ENCODE results near the gene LBHD2. TPM values are rescaled to one million over a fixed set of nuclear protein-coding genes. Genes with fewer than 3 reads are reported as not detected.
A peak's percentile ranks its signal among the peaks of the same experiment; 100 is the strongest.

The LBHD2 gene
- total and polyA plus RNA-seq, 9 donors, result 0.09 TPM; not detected in 8

GRCh38 chr14:103057028-103057371 is 27.0 kb upstream of the LBHD2 start:
- Histone ChIP-seq H3K27ac (ENCODE audit: low read length) (peak overlapping the region; percentile 74), H3K4me3 (ENCODE audit: low read length) (peak overlapping the region; percentile 76), H3K36me3 (ENCODE audit: control insufficient read depth, insufficient read depth, low read length) (peaks cover 7% of the 10 kb centered on the region), H3K9me3 (replicated peaks; ENCODE audit: control insufficient read depth, low read depth, low read length) (no peaks in the 10 kb centered on the region), H3K27me3 (ENCODE audit: control insufficient read depth, insufficient read depth, low read length) (peaks cover 2% of the 10 kb centered on the region), H3K4me1 (ENCODE audit: control insufficient read depth, insufficient read depth, low read length) (peaks cover 34% of the 10 kb centered on the region)
- no peak for DNase-seq
- WGBS (ENCODE audit: insufficient coverage), result under 1% methylated on average over 53 of the region's 53 CpGs

DNA sequence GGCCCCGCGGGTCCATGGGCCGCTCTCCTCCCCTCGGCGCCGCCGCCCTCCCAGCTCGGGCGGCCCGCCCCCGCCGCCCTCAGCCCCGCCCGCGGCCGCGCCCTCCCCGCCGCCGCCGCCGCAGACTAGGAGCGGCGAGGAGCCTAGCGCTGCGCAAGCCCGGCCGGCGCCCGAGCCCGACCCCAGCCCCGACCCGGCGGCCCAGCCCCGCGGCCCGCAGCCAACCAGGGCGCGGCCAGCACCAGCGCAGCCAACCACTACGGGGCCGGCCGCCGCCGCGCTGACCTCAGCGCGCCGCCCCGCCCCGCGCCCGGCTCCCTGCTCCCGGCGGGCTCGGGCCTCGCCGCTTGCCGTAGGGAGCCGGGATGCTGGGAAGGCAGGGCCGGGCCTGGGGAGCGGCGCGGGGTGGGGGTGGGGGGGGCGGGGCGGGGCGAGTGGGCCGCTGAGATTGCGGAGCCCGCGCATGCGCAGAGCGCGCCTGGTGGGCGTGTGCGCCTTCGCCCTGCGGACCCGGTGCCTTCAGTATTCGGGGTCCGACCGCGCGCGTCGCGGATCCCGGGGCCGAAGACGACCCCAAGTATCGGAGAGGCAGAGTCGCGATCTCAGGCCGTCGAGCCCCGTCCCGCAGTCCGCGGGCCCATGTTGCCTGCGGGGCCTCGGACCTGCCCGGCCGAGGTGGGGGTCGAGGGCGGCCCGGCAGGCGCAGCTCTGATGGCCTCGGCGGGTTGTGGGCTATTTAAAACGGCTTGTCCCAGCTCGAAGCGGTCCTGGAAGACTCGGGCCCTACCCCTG is 26.4 kb upstream of the LBHD2 start, which contains the start of gene CDC42BPB:
Gene CDC42BPB (minus strand): TSS at position 178 of the 792 bp plus-strand sequence. CDS start 376 bp downstream, outside the sequence.
- peak; percentile 98 for DNase-seq
- H3K27ac ChIP-seq (ENCODE audit: low read length), result peak within 1 kb of the TSS; percentile 81
- peak within 1 kb of the TSS; percentile 77 for H3K4me3 ChIP-seq (ENCODE audit: low read length)
- peaks cover 34% of the 10 kb centered on the region for H3K4me1 ChIP-seq (ENCODE audit: control insufficient read depth, insufficient read depth, low read length)
- H3K36me3 ChIP-seq (ENCODE audit: control insufficient read depth, insufficient read depth, low read length), result peaks cover 7% of the 10 kb centered on the region
- H3K27me3 ChIP-seq (ENCODE audit: control insufficient read depth, insufficient read depth, low read length), result peaks cover 2% of the 10 kb centered on the region
- under 1% methylated on average over 97 of the region's 113 CpGs for whole genome bisulfite sequencing (ENCODE audit: insufficient coverage)
- H3K9me3 ChIP-seq (replicated peaks; ENCODE audit: control insufficient read depth, low read depth, low read length), result no peaks in the 10 kb centered on the region

- peaks cover 7% of the 10 kb centered on the region for H3K36me3 ChIP-seq (ENCODE audit: control insufficient read depth, insufficient read depth, low read length)
- DNase-seq, result peak; percentile 43
- no peaks in the 10 kb centered on the region for H3K9me3 ChIP-seq (replicated peaks; ENCODE audit: control insufficient read depth, low read depth, low read length)
- peak overlapping the region; percentile 81 for H3K27ac ChIP-seq (ENCODE audit: low read length)
- H3K27me3 ChIP-seq (ENCODE audit: control insufficient read depth, insufficient read depth, low read length), result peaks cover 2% of the 10 kb centered on the region
- peaks cover 34% of the 10 kb centered on the region for H3K4me1 ChIP-seq (ENCODE audit: control insufficient read depth, insufficient read depth, low read length)
- WGBS (ENCODE audit: insufficient coverage), result 31% methylated on average over 20 of the region's 39 CpGs
- H3K4me3 ChIP-seq (ENCODE audit: low read length), result peak overlapping the region; percentile 77
Measured at GRCh38 chr14:103058164-103059055, 25.6 kb upstream of the LBHD2 start.

DNA sequence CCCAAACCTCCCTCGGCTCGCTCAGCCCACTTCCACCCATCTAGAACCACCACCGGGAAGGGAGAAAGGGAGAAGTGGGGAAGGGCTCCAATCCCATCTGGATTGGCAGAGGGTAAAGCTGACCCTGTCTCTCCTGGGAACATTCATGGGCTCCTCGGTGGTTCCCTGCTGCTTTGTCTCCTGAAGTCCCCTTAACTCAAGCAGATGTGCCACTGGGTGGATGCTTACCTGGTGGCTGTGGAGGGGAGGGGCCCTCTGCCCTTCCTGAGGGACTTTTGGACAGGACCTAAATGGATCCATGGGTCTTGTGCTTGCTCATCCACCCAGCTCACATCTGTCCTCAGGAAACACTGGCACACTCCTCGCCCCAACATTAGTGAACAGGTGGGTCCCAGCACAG is 24.5 kb upstream of the LBHD2 start:
- DNase-seq, result no peak
- peaks cover 2% of the 10 kb centered on the region for H3K27me3 ChIP-seq (ENCODE audit: control insufficient read depth, insufficient read depth, low read length)
- H3K4me1 ChIP-seq (ENCODE audit: control insufficient read depth, insufficient read depth, low read length), result peaks cover 34% of the 10 kb centered on the region
- peaks cover 3% of the 10 kb centered on the region for H3K36me3 ChIP-seq (ENCODE audit: control insufficient read depth, insufficient read depth, low read length)
- no peak overlapping the region for H3K27ac ChIP-seq (ENCODE audit: low read length)
- H3K9me3 ChIP-seq (replicated peaks; ENCODE audit: control insufficient read depth, low read depth, low read length), result no peaks in the 10 kb centered on the region
- no peak overlapping the region for H3K4me3 ChIP-seq (ENCODE audit: low read length)
- 88% methylated on average over 1 of the region's 5 CpGs for WGBS (ENCODE audit: insufficient coverage)

- H3K4me3 ChIP-seq (ENCODE audit: low read length), result no peak overlapping the region
- H3K4me1 ChIP-seq (ENCODE audit: control insufficient read depth, insufficient read depth, low read length), result peaks cover 26% of the 10 kb centered on the region
- H3K36me3 ChIP-seq (ENCODE audit: control insufficient read depth, insufficient read depth, low read length), result peaks cover 3% of the 10 kb centered on the region
- peaks cover 2% of the 10 kb centered on the region for H3K27me3 ChIP-seq (ENCODE audit: control insufficient read depth, insufficient read depth, low read length)
- H3K9me3 ChIP-seq (replicated peaks; ENCODE audit: control insufficient read depth, low read depth, low read length), result no peaks in the 10 kb centered on the region
- 90% methylated on average over 3 of the region's 6 CpGs for WGBS (ENCODE audit: insufficient coverage)
- DNase-seq, result no peak
- no peak overlapping the region for H3K27ac ChIP-seq (ENCODE audit: low read length)
Measured at GRCh38 chr14:103061482-103061976, 22.5 kb upstream of the LBHD2 start.

GRCh38 chr14:103064436-103064835 is 19.6 kb upstream of the LBHD2 start:
- Histone ChIP-seq H3K36me3 (ENCODE audit: control insufficient read depth, insufficient read depth, low read length) (peaks cover 3% of the 10 kb centered on the region), H3K27me3 (ENCODE audit: control insufficient read depth, insufficient read depth, low read length) (peaks cover 2% of the 10 kb centered on the region), H3K4me3 (ENCODE audit: low read length) (no peak overlapping the region), H3K4me1 (ENCODE audit: control insufficient read depth, insufficient read depth, low read length) (peaks cover 11% of the 10 kb centered on the region), H3K9me3 (replicated peaks; ENCODE audit: control insufficient read depth, low read depth, low read length) (no peaks in the 10 kb centered on the region), H3K27ac (ENCODE audit: low read length) (no peak overlapping the region)
- WGBS (ENCODE audit: insufficient coverage), result no CpG with 5 or more reads among the region's 4 CpGs
- DNase-seq, result no peak

- H3K4me1 ChIP-seq (ENCODE audit: control insufficient read depth, insufficient read depth, low read length), result peaks cover 6% of the 10 kb centered on the region
- peaks cover 2% of the 10 kb centered on the region for H3K27me3 ChIP-seq (ENCODE audit: control insufficient read depth, insufficient read depth, low read length)
- DNase-seq, result no peak
- no peak overlapping the region for H3K27ac ChIP-seq (ENCODE audit: low read length)
- WGBS (ENCODE audit: insufficient coverage), result 95% methylated on average over 4 of the region's 12 CpGs
- no peak overlapping the region for H3K4me3 ChIP-seq (ENCODE audit: low read length)
- peaks cover under 1% of the 10 kb centered on the region for H3K36me3 ChIP-seq (ENCODE audit: control insufficient read depth, insufficient read depth, low read length)
- H3K9me3 ChIP-seq (replicated peaks; ENCODE audit: control insufficient read depth, low read depth, low read length), result no peaks in the 10 kb centered on the region
Measured at GRCh38 chr14:103064978-103065377, 19.0 kb upstream of the LBHD2 start.

- DNase-seq, result no peak
- peaks cover 3% of the 10 kb centered on the region for H3K4me1 ChIP-seq (ENCODE audit: control insufficient read depth, insufficient read depth, low read length)
- H3K27me3 ChIP-seq (ENCODE audit: control insufficient read depth, insufficient read depth, low read length), result peaks cover 2% of the 10 kb centered on the region
- H3K27ac ChIP-seq (ENCODE audit: low read length), result peak overlapping the region; percentile 65
- H3K36me3 ChIP-seq (ENCODE audit: control insufficient read depth, insufficient read depth, low read length), result no peaks in the 10 kb centered on the region
- no peak overlapping the region for H3K4me3 ChIP-seq (ENCODE audit: low read length)
- no CpG with 5 or more reads among the region's 7 CpGs for WGBS (ENCODE audit: insufficient coverage)
- H3K9me3 ChIP-seq (replicated peaks; ENCODE audit: control insufficient read depth, low read depth, low read length), result no peaks in the 10 kb centered on the region
Measured at GRCh38 chr14:103065861-103066260, 18.1 kb upstream of the LBHD2 start.

DNA sequence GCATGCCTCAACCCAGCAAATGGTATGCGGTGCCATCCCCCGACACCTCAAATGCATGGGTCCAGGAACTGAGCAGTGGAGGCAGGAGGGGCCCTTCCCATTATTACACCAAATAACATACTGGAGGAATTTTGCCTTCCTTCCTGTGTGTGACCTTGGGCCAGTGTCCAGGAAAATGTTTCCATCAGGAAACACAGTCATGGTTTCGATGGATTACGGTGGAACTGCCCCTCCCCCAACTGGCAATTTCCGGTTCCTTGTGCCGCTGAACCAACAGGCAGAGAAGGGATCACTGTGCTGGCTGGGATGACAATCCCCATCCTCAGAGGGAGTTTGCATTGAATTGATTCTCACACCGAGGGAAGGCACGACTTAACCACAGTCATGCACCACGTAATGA is 17.6 kb upstream of the LBHD2 start:
- peaks cover 2% of the 10 kb centered on the region for H3K27me3 ChIP-seq (ENCODE audit: control insufficient read depth, insufficient read depth, low read length)
- no peaks in the 10 kb centered on the region for H3K36me3 ChIP-seq (ENCODE audit: control insufficient read depth, insufficient read depth, low read length)
- H3K4me3 ChIP-seq (ENCODE audit: low read length), result no peak overlapping the region
- WGBS (ENCODE audit: insufficient coverage), result 58% methylated on average over 6 of the region's 9 CpGs
- no peaks in the 10 kb centered on the region for H3K9me3 ChIP-seq (replicated peaks; ENCODE audit: control insufficient read depth, low read depth, low read length)
- DNase-seq, result no peak
- H3K4me1 ChIP-seq (ENCODE audit: control insufficient read depth, insufficient read depth, low read length), result peaks cover 3% of the 10 kb centered on the region
- peak overlapping the region; percentile 65 for H3K27ac ChIP-seq (ENCODE audit: low read length)
